Neural progenitor cell (in vitro differentiated cells): ENCODE data around the gene NSUN6.

Experiments
- EZH2 ChIP-seq: fragments of 200-600 bp; sonication (generic); IDR thresholded peaks from 2 replicates; pipeline ENCODE4 v1.6.1; 2017; ENCODE audit warnings: antibody characterized with exemption, mild to moderate bottlenecking, moderate library complexity
- TF ChIP-seq, protein P1 (sequence below): fragments of 200-600 bp; sonication (generic); IDR thresholded peaks from 2 replicates; pipeline ENCODE4 v1.5.1; 2017; ENCODE audit warnings: antibody characterized with exemption, mild to moderate bottlenecking

DNA sequence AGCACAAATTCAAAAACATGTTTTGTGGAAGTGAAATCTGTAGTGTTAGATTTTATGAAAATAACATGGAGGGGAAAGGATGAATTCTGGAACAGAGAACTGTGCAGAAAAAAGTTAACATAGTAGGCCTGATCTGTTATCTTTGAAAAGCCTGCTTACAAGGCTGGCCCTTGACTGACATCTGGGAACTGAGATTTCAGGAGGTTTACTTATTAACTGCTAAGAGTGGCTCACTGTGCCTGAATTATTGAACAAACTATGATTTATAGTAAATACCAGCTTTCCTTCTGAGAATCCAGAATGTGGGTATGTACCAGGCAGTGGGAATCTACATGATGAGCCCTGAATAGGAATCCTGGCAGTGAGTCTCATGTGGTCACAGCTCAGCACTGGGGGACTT lies 30.5 kb downstream of the NSUN6 start:
- TF ChIP-seq, protein P1, sequence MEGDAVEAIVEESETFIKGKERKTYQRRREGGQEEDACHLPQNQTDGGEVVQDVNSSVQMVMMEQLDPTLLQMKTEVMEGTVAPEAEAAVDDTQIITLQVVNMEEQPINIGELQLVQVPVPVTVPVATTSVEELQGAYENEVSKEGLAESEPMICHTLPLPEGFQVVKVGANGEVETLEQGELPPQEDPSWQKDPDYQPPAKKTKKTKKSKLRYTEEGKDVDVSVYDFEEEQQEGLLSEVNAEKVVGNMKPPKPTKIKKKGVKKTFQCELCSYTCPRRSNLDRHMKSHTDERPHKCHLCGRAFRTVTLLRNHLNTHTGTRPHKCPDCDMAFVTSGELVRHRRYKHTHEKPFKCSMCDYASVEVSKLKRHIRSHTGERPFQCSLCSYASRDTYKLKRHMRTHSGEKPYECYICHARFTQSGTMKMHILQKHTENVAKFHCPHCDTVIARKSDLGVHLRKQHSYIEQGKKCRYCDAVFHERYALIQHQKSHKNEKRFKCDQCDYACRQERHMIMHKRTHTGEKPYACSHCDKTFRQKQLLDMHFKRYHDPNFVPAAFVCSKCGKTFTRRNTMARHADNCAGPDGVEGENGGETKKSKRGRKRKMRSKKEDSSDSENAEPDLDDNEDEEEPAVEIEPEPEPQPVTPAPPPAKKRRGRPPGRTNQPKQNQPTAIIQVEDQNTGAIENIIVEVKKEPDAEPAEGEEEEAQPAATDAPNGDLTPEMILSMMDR: no peak
- TF ChIP-seq EZH2: no peak
